GM21723 (cell line): ENCODE results near the gene GGACT.
"Not testable (repeated sequence)": the region's sequence is repeated elsewhere in the genome, so short reads cannot be mapped to it uniquely, and the experiment has no call there.

ENCODE experiments used
- ATAC-seq: cut with Tn5 transposase; IDR thresholded peaks from one replicate; pipeline ENCODE4 v1.9.1; 2021; ENCODE audit warnings: mild to moderate bottlenecking, moderate library complexity; ENCODE audit not compliant: unreplicated experiment

Gene GGACT

GRCh38 chr13:100532836-100533435 lies 55.7 kb downstream of the GGACT start:
- ATAC-seq, result no peak

- ATAC-seq, result no peak
Observed at GRCh38 chr13:100532090-100532766, 56.4 kb downstream of the GGACT start.

GRCh38 chr13:100530671-100531213 lies 57.8 kb downstream of the GGACT start:
- ATAC-seq, result no peak

GRCh38 chr13:100529666-100530377 lies 58.8 kb downstream of the GGACT start:
- ATAC-seq, result no peak

GRCh38 chr13:100528820-100529219 lies 59.8 kb downstream of the GGACT start:
- no peak for ATAC-seq

GRCh38 chr13:100528353-100528752 lies 60.2 kb downstream of the GGACT start:
- ATAC-seq, result no peak

GRCh38 chr13:100527644-100528043 lies 60.9 kb downstream of the GGACT start:
- ATAC-seq, result no peak

- ATAC-seq, result no peak
Observed at GRCh38 chr13:100526318-100527000, 62.1 kb downstream of the GGACT start.

- ATAC-seq, result no peak
Observed at GRCh38 chr13:100525453-100526317, 62.9 kb downstream of the GGACT start.

- not testable (repeated sequence) for ATAC-seq
Observed at GRCh38 chr13:100524688-100525087, 63.9 kb downstream of the GGACT start.

GRCh38 chr13:100523981-100524386 lies 64.6 kb downstream of the GGACT start:
- no peak for ATAC-seq

GRCh38 chr13:100523411-100523810 lies 65.2 kb downstream of the GGACT start:
- ATAC-seq, result no peak

GRCh38 chr13:100522618-100523309 lies 65.8 kb downstream of the GGACT start:
- no peak for ATAC-seq

GRCh38 chr13:100521851-100522617 lies 66.6 kb downstream of the GGACT start:
- ATAC-seq, result peak; percentile 62

GRCh38 chr13:100520936-100521850 lies 67.4 kb downstream of the GGACT start:
- peak; percentile 35 for ATAC-seq

- no peak for ATAC-seq
Observed at GRCh38 chr13:100519626-100520025, 69.0 kb downstream of the GGACT start.

GRCh38 chr13:100518394-100519062 lies 70.1 kb downstream of the GGACT start:
- ATAC-seq, result no peak
